IPS-NIHi7 (cell line): ENCODE measurements around the gene NTMT1.

Experiments
- DNase-seq: peaks from one replicate; pipeline ENCODE4 v3.0.0; 2012; ENCODE audit warnings: mixed read lengths; ENCODE audit errors: extremely low spot score

NTMT1 gene

DNA sequence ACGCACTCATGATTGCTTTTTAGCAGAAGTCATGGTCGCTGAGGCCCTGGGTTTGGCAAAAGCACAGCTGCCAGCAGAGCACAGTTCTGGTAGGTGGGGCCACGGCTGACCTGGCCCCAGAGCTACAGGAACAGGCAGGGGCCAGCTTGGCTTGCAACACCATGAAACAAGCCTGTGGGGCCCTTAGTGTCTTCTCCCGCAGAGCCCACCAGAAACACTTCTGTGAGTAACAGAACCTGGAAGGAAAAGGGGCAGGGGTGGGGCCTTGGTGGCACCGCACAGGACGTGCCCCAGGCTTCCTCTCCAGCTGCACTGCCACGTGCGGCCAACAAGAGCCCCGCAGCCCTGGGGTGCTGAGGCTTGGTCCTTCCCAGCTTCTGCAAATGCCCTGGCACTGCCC, 11.1 kb downstream of the NTMT1 start:
- DNase-seq, result no peak

DNA sequence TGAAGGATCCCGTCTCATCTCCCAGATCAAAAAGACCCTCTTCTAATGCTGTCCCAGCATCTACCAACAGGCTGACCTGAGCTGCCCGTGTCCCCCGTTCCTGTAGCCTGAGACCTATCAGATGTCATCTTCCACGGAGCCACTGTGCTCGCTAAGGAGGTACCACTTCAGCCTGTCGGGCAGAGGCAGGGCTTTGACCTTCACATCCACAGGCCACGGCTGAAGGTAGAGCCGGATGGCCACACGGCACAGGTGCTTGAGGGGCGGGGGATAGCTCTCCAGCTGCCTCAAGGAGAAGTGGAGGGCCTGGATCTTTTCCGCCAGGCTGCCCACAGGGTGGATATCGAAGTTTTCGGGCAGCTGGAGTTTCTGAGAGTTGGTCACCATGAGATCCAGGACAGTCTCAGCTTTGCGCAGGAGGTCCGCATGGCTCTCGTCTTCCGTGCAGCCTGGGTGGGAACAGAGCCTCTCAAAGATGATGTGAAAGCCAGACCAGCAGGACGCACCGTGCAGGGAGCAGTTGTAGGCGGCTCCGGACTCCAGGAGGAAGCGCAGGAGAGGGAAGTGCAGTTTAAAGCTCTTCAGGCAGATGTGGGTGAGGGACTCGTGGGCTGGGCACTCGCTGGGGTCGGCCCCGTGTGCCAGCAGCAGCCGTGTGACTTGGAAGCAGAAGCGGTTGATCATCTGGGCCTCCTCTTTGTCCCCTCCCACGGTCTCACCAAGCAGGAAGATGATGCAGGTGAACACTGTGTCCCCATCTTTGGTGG, 11.9 kb downstream of the NTMT1 start:
- DNase-seq, result no peak

DNA sequence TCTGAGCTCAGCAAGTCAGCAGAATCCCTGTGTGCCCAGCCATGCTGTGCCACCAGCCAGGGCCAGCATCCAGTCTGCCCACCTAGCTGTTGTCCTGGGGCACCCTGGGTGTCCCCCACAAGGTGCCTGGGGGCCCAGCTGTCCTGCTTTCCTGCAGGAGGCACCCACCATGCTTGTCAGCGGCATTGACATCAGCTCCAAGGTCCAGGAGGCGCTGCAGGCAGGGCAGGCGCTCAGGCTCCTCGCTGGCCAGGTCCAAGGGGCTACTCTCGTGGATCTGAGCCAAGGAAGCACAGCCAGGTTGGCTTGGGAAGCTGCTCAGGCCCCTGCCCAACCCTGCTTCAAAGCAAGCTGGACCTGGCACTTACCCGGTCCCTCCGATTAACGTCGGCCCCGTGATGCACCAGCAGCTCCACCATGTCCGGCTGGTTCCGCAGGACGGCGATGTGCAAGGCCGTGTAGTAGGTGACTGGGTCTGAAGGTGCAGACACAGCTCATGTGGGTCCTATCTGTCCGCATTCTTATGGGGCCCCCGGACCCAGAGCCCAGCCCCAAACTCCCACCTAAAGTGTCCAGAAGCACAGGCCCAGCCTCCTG, 13.2 kb downstream of the NTMT1 start:
- DNase-seq, result no peak

DNA sequence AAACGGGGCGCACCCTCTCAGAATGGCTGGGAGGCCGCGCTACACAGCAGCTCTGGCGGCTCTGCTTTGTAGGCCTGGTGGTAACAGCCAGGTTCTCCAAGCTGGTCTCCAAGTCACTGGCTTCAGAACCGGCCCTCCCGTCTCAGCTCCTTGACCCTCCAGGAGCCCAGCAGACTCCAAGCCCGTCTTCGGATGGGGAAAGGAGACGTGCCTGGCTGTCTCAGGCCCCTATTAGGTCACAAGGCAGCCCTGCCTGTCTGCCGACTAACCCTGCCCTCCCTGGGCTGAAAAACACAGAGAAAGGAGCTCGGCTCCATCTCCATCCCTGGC, 13.8 kb downstream of the NTMT1 start:
- no peak for DNase-seq

DNA sequence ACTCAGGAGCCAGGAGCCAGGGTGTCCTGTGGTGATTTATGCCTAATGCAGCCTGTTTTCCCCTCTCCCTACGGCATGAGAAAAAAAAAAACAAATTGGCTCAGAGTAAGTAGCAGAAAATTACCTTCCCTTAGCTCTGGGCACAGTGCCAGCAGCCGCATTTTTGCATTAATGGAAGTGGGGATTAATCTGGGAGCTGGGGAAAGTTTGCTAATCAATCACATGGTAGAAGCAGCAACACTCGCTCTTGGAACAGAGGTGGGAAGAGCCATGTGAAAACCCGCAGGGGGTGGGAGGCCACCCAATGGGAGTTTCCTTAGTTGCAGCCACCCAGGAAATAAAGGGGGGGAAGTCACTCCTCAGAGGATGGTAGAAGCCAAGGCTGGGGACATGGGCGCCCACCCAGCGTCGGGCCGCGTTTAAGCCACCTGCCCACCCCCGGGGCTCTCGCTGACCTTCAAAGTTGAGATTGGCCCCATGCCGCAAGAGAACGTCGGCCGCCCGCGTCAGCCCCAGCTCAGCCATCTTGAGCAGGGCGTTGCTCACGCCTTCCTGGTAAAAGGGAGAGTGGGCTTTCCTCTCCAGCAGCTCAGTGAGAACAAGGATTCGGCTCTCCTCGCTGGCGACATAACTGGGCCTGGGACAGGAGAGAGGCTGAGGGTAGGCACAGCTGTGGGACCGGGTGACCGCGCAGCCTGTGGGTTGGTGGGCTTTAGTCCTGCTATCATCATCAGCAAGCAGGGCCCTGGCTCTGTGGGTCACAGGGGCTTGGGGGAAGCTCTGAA, 14.3 kb downstream of the NTMT1 start:
- DNase-seq, result no peak

DNA sequence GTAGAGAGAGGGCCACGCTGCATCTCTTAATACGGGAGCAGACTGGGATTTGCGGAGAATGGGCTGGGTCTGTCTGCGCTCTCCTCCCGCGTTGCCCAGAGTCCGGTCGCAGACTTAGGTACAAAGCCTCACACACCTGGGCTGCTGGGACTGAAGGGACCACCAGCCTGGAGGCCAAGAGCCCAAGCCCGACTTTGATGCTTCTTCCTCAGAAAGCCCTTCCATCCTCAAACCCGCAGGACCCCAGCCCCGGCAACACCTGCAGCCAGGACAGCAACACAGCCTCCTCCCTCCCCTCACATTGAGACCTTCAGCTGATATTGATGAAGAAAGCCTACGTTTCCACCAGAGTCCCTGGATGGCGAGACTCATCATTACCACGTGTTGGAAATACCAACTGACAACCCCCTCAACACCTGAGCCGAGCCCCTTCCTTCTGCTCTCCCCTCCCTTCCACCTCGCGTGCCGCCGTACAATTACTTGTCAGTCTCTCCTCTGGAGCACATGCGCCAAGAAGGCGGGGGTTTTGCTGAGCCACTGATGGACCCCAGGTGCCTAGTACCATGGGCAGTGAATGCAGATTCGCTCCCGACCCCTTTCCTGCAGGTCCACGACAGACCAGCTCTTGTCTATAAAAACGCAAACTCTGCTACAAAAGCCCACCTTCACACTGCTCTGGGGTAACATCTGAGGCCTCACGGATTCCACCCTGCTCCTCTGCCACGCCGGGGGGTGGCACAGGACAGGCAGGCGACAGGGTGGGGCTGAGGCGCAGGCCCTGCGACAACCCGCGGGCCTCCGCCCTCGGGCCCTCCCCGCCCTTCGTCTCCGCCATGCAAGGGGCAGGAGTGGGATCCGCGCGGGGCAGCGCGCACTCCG, 15.1 kb downstream of the NTMT1 start:
- no peak for DNase-seq

DNA sequence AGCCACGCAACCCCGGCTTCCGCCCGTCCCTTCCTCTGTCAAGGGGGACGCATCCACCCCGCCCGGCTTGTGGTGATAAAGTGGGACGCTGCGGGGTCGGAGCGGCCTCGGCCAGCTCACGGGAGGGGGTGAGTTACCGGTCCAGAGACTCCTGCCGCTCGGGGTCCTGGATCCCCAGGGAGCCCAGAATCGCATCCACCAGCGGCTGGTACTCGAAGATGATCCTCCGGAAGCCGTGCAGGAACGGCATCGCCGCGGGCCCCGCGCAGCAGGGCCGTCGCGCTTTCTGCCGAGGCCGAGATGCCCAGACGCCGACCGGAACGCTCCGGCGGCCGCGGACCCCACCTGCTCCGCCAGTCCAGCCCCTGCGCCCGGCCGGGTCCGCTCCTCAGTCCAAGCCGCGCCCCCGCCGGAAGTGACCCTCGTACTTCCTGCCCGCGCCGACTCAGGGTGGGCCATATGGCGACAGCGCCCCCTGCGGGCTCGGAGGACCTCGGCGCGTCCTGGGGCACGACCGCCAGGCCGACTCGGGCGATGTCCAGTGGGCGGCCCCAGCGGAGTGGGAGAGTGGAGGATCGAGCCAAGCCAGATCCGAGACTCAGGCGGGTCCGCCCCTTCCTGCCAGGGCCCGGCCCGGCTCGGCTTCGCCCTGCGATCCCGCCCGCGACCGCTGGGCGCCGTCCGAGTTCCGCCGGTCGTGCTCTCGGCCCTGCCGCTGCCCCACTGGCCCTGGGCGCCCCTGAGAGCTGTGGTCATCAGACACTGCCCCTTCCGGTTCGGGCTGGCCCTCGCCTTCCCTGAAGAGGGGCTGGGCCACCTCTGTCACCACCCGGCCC, 16.0 kb downstream of the NTMT1 start, which contains the start of gene ASB6:
Gene ASB6 (minus strand): TSS at position 402 of the 836 bp plus-strand sequence. CDS start 152 bp downstream, at position 250.
- DNase-seq, result peak; percentile 100

DNA sequence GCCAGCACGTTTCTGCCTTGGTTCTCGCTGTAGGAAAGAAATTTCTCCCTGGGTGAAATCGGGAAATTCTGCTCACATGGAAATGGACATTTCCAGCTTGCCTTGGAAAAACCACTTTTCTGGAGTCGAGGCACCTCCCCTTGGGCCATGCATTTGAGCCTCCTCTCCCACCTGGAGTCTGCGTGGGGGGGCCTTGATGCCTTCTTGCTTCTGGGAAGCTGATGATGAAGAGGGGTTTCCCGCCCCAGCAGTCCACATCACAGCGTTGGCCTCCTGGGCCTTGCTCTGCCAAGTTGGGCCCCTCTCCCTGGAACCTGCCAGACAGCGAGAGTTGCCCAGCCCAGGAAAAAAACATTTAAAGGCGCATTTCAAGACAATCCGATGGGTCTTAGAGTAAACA, 17.7 kb downstream of the NTMT1 start:
- no peak for DNase-seq

DNA sequence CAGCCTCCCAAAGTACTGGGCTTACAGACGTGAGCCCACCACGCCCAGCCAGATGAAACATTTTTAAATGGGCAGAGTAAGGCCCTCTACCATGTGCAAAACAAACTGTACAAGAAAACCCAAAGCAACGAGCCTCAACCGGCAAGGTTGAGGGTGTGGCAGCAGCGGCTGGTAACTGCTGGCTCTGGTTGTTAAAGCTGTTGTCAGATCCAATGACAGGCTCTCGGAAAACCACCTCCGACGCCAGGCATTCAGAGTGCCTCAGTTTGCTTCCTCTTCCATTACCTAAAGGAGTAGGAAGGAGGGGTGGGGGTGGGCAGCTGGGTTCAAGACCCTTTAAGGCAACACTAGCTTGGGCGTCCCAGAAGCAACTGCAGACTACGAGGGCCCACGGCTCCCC, 18.4 kb downstream of the NTMT1 start:
- DNase-seq, result no peak

DNA sequence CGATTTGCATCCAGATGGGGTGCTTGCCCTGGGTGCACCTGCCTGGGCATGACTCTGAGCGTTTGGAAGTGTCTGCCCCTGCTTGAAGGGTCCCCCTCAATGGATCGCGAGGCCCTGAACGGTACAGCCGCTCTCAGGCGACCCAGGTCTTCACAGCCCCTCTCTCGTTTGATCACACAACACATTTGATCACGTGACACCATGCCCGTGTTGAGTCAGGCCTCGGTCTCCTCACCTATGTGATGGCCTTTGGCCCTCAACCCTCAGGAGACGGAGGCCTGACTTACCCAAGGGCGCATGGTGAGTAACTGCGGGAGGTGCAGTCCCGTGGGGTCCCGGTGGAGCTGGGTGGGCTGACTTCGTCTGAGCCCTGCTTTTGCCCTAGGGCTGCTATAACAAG, 18.9 kb downstream of the NTMT1 start:
- DNase-seq, result no peak

DNA sequence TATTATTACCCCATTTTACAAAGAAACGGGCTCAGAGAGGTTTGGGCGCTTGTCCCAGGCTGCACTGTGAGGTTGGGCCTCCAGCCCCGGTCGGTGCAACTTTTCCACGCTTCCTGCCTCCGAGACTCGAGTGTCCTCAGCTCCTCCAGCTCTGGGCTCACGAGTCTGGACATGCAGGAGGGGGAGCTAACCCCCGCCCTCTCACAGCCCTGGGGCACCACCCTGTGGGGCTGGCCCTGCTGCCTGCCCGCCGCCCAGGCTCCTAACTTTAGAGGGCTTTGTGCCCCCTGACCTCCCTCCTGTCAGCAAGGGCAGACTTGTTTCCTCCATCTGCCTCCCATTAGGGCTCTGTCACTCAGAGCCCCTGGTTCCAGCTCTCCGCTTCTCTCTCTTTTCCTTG, 20.3 kb downstream of the NTMT1 start:
- DNase-seq, result no peak

DNA sequence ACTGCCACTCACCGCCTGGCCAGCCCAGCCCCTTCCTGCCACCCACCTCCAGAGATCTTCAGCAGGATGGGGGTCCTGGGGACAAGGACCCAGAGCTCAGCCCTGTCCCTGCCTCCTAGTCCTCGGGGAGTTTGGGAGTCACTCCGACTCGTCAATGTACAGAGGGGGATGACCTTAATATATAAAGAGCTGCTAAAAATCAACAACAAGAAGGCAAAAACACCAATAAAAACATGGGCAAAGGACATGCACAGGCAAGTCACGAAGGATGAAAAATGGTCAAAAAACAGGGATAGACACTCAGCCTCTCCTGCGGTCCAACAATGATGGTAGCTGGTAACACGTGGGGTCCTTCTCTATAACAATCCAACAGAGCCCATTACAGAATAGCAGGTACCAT, 20.7 kb downstream of the NTMT1 start:
- no peak for DNase-seq

DNA sequence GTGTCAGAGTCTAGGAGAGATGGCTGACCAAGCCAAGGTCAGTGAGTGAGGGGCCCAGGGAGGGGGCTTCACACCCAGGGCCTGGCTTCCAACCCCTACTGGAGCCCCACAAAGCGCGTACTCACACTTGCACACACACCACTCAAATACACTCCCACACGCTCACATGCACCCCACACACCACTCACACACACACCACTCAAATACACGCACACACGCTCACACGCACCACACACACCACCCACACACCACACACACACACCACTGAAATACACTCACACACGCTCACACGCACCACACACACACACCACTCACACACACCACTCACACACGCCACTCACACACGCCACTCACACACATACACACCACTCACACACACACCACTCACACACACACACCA, 21.7 kb downstream of the NTMT1 start:
- DNase-seq, result no peak

DNA sequence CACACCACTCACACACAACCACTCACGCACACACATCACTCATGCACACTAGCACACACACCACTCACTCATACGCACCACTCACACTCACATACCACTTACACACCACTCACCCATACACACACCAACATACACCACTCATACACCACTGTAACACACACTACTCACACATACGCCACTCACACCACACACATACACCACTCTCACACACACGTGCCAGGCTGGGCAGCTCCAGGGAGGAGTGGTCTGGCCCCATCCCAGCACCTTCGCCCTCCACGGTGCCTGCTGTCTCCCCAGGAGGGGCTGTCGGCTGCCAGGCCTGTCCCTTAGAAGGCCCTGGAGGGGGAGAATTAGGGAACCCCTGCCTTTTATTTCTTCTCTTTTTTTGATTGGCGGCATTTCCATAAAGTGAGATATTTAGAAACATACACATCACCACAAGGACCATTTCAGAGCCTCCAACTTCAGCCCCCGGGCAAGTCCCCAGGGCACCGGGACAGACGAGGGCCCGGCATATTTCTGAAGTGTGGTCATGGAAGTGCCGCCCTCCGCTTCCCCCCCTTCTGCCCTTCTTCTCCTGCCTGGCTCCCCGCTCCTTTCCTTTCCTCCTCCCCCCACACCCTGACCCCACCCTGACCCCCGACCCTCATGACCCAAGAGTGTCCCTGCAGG, 22.3 kb downstream of the NTMT1 start:
- no peak for DNase-seq

DNA sequence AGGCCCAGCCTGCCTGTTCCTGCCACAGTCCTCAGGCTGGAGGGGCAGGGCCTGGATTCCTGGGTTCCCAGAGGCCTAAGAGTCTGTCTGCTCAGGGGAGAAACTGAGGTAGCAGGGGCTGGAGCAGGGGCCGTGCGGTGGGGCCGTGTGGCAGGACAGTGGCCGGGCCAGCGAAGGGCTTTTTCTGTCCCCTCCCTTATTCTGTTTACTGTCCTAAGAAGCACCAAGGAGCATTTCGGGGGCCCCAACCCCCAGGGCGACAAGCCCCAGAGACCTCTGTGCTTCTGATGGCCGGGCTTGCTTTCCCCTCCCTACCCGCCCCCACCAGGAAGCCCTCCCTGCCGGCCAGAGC, 22.8 kb downstream of the NTMT1 start:
- no peak for DNase-seq

DNA sequence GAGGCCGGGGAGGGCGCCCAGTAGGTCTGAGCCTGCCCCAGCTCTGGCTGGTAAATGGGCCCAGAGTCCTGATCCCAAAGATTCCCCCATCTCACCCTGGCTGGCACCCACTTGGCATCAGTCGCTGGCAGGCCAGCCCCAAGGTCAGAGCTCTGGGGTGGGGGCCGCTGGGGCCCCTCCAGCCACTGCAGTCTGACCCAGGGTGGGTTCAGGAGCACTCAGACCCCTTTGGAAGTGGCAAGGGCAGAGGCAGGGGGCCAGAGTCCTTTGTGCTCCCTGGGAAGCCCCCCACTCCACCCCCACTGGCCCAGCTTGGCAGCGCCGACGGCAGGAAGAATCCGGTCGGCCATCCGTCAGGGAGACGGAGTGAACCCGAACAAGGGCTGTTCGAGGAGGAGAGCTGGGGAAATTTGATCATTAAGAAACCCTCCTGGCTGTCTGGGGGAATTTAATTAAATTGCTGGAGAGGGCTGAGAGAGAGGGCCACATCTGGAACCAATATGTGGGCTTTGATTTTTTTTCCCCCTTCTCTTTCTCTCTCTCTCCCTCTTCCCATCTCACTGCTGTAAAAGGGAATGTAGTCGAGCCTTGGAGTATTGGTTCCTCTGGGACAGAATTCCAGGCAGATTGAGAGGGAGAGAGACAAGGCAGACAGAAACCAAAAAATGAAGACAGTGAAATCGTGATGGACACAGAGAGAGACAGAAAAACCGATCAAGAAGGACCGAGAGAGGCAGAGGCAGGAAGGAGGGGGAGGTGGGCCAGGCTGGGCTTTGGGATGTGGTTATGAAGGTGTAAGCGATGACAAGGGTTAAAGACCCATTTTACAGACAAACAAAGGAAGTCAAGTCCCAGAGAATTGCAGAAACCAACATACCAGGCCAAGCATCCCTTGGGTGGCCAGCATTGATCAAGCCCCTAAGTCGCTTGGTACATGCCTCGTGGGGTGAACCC, 24.0 kb downstream of the NTMT1 start:
- DNase-seq, result no peak

DNA sequence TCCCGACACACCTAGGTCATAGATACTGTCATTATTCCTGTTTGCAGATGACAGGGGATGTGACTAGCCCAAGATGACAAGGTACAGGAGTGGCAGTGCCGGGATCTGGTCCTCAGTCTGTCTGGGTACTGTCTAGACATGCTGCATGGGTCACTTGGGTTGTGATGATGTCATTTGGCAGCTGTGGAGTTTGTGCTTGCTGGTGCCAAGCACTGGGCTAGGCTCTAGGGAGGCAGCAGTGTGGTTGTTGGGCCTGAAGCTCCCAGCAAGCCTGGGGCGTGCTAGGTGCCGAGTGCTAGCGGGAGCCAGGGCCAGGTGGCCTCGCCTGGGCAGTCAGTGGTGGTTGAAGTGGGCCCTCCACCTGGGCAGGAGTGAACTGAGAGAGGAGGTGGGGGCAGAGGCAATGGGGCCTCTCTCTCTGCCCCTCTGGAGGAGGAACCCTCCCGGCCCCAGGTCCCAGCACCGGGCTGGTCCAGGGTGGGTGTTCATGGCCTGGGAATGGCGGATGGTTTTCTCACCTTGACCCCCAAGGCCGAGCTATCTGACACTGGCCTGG, 24.8 kb downstream of the NTMT1 start:
- DNase-seq, result no peak

DNA sequence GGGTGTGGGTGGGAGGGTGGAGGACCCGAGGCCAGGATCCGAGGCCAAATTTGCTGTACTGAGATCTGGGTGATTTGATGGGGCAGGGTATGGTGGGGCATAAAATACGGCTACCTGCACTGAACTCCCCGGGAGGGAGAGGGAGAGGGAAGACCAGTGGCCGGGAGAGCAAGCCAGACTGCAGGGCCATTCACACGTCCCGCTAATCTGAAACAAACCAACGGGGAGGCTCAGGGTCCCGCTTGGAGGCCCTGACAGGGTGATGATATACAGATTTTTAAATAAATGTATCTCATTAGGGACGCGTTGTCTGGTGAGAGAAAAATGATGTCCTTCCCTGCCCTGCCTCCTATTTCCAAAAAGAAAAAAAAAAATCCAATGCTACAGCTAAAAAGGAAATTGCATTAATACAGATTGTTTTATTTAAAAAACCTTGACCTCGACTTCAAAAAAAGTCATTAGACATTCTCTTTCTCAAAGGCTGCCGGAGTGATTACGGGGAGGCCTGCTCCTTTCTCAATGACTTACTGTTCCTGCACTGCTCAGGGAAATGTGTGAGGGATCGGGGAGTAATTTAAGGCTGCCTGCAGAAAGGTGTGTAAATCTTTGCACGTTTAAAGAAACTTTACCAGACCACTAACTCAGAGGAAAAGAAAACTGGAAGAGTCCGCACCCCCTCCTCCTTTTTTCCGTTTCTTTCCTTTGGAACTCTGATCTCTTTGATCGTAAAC, 28.0 kb downstream of the NTMT1 start:
- DNase-seq, result no peak
